Neural cell (in vitro differentiated cells): ENCODE data around the gene HIC1.

ENCODE experiments used
- CTCF ChIP-seq: fragments of 450-650 bp; IDR thresholded peaks from 2 replicates; pipeline ENCODE4 v1.5.1; 2014; ENCODE audit warnings: antibody characterized with exemption, mild to moderate bottlenecking, moderate library complexity; ENCODE audit not compliant: poor library complexity, severe bottlenecking
- EP300 ChIP-seq: fragments of 450-650 bp; conservative IDR thresholded peaks from 2 replicates; pipeline ENCODE4 v1.6.1; 2014; ENCODE audit warnings: antibody characterized with exemption, mild to moderate bottlenecking, moderate library complexity; ENCODE audit not compliant: poor library complexity, severe bottlenecking
- EZH2 ChIP-seq: fragments of 200-600, 300-800 bp; shearing (Covaris generic), sonication (generic); IDR thresholded peaks from 2 replicates; pipeline ENCODE4 v1.6.1; 2014; ENCODE audit warnings: antibody characterized with exemption, low read length, borderline replicate concordance, mild to moderate bottlenecking; ENCODE audit not compliant: insufficient read depth, poor library complexity, severe bottlenecking
- POLR2AphosphoS5 ChIP-seq: IDR thresholded peaks from 2 replicates; pipeline ENCODE4 v1.6.1; 2012
- TAF1 ChIP-seq: IDR thresholded peaks from 2 replicates; pipeline ENCODE4 v1.6.1; 2012; ENCODE audit warnings: low read depth

- TF ChIP-seq CTCF (no peak), EP300 (no peak), EZH2 (no peak), TAF1 (no peak), POLR2AphosphoS5 (peak; percentile 10)
Measured at GRCh38 chr17:2025220-2025621, 29.7 kb upstream of the HIC1 start, which contains the start of gene RTN4RL1.
